Stimulated activated CD4-positive, alpha-beta T cell treated with anti-CD3 and anti-CD28 coated beads, Interleukin-1b, Interleukin-23, amount 100 ng/mL, for 48 hours (primary cell): ENCODE data around the gene SEC24A.
A peak's percentile ranks its signal among the peaks of the same experiment; 100 is the strongest.
"Not testable (repeated sequence)": the region's sequence is repeated elsewhere in the genome, so short reads cannot be mapped to it uniquely, and the experiment has no call there.

ENCODE experiments used
- DNase-seq: peaks from one replicate; pipeline ENCODE4 v3.0.0-alpha.2; 2020

Gene SEC24A

GRCh38 chr5:134651531-134651930 is 2.9 kb downstream of the SEC24A start:
- DNase-seq: no peak

DNA sequence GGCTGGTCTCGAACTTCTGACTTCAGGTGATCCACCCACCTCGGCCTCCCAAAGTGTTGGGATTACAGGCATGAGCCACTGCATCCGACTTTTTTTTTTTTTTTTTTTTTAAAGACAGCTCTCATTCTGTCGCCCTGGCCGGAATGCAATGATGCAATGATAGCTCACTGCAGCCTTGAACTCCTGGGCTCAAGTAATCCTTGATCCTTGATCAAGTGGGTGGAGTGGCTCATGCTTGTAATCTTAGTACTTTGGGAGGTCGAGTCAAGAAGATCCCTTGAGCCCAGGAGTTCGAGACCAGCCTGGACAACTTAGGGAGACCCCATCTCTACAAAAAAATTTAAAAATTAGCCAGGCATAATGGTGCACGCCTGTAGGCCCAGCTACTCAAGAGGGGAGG is 8.1 kb downstream of the SEC24A start:
- no peak for DNase-seq

- no peak for DNase-seq
These were observed 10.9 kb downstream of the SEC24A start for GRCh38 chr5:134659456-134659855.

GRCh38 chr5:134659922-134660321 is 11.3 kb downstream of the SEC24A start:
- DNase-seq: no peak

DNA sequence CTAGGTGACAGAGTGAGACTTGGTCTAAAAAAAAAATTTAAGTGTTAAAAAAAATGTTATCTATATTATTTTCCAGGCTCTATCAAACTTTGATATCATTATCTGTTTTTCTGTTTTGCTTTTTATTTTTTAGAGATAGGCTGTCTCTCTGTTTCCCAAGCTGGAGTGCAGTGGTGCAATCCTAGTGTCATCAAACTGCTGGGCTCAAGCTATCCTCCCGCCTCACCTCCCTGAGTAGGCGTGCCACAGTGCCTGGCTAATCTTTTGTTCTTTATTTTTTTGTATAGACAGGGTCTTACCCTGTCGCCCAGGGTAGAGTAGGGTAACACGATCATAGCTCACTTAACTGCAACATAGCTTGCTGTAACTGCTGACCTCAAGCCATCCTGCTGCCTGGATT is 14.4 kb downstream of the SEC24A start:
- DNase-seq: no peak

- DNase-seq: no peak
These were observed 15.9 kb downstream of the SEC24A start for GRCh38 chr5:134664448-134664847.

- not testable (repeated sequence) for DNase-seq
These were observed 25.0 kb downstream of the SEC24A start for GRCh38 chr5:134673546-134673945.

GRCh38 chr5:134677357-134677756 is 28.8 kb downstream of the SEC24A start:
- not testable (repeated sequence) for DNase-seq

GRCh38 chr5:134690144-134690543 is 41.6 kb downstream of the SEC24A start:
- DNase-seq: not testable (repeated sequence)

DNA sequence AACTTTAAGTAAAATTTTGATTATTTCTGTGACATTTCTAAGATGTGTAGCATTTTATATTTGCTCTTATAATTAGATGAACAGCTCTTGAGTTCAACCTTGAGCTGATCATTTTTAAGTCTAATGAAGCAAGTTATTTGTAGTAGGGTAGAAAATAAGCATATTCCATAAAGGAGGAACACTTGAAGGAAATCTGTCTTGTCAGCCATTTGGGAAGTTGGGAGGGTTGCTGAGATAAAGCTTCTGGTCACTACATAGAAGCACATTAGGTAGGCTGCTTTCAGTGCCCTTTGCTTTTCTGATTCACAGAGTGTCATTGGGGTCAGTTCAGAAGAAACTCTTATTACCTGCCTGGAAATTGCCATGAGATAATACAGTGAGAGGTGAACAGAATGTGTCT is 44.1 kb downstream of the SEC24A start:
- no peak for DNase-seq

DNA sequence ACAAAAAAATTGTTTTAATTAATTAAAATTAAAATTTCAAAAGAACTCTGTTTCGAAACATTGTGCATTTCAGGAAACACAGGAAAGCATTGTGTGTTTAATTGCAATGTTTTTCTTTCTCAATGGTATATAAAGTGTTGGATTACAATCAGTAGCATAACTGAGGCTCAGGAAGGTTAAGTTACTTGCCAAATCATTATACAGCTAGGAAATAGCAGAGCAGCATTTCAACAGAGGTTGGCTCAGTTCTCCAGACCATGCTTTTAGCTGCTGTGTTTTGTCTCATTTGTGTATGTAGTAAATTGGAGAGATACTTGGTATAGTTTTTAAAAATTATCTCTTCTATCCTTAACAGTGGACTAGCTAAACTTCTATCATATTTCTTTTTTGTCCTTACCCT is 59.7 kb downstream of the SEC24A start:
- no peak for DNase-seq

DNA sequence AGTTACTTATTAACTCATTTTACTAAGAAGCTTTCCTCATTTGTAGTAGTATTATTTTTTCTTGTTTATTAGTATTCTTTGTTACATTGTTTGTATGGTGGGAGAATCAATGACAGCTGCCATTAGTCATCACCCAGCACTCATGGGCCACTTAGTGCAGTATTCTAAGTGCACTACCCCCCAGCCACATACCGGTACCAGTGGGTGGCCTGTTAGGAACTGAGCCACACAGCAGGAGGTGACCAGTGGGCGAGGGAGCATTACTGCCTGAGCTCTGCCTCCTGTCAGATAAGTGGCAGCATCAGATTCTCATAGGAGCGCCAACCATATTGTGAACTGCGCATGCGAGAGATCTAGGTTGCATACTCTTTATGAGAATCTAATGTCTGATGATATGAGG is 65.5 kb downstream of the SEC24A start:
- no peak for DNase-seq

DNA sequence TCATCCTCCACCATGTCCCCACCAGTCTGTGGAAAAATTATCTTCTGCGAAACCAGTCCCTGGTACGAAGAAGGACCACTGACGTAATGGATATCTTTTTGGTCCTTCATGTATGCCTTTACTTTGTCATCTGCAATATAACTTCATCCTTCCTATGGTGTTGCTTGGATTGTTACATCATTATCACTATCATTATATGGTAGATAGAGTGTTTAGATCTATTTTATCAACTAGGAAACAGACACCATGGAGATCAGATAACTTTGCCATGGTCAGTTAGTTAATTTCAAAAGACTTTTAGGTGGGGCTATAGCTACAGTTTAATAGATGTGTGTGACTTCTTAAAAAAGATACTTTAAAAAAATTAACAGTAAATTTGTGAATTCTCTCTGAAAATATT is 66.0 kb downstream of the SEC24A start:
- no peak for DNase-seq

DNA sequence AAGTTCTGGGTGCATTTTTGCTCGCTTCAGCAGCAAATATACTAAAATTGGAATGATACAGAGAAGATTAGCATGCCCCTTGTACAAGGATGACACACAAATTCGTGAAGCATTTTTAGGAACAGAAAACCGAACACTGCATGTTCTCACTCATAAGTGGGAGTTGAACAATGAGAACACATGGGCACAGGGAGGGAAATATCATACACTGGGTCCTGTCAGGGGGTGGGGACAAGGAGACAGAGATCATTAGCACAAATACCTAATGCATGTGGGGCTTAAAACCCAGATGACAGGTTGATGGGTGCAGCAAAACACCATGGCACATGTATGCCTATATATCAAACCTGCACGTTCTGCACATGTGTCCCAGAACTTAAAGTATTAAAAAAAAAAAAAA is 66.9 kb downstream of the SEC24A start:
- not testable (repeated sequence) for DNase-seq

GRCh38 chr5:134724872-134725271 is 76.3 kb downstream of the SEC24A start:
- no peak for DNase-seq

- no peak for DNase-seq
These were observed 84.2 kb downstream of the SEC24A start for GRCh38 chr5:134732819-134733218.

GRCh38 chr5:134735243-134735642 is 86.7 kb downstream of the SEC24A start:
- no peak for DNase-seq

- no peak for DNase-seq
These were observed 87.7 kb downstream of the SEC24A start for GRCh38 chr5:134736173-134736812.

- DNase-seq: peak; percentile 98
These were observed 89.8 kb downstream of the SEC24A start, which contains the start of gene CAMLG for GRCh38 chr5:134738133-134738962. CAMLG (plus strand) TSS chr5:134738548; CDS start chr5:134738621, 73 bp downstream.

GRCh38 chr5:134738963-134739661 is 90.5 kb downstream of the SEC24A start:
- peak; percentile 32 for DNase-seq

GRCh38 chr5:134741052-134741451 is 92.5 kb downstream of the SEC24A start:
- DNase-seq: no peak

DNA sequence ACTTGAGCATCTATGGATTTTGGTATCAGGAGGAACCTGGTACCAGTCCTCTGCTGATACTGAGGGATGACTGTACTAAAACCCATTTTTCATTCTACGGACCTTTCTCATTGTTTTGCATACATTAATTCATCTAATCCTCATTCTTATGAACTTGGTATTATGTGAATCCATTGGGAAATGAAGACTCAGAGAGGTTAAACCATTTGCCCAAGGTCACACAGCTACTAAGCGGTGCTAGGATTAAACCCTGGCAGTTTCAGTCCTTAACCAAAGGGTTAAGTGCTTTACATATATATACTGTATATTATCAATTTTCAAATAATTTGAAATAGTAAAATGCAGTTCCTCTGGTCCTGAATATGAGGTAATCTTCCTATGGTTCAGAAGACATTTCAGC is 93.5 kb downstream of the SEC24A start:
- DNase-seq: no peak

- no peak for DNase-seq
These were observed 100.8 kb downstream of the SEC24A start for GRCh38 chr5:134749415-134749814.

DNA sequence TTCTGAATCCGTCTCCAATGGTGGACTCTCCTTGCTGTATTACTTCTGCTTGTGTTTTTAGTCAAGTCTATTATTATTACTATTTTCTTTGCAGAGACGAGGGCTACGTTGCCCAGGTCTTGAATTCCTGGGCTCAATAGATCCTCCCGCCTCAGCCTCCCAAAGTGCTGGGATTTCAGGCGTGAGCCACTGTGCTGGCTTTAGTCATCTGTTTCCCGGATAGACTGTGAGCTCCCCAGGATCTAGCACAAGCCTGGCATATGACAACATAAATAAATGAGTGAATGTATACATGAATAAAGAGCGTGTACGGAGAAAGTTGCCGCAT is 109.6 kb downstream of the SEC24A start:
- no peak for DNase-seq
